ENCODE data around the gene ATG9B.

The ATG9B gene, protein sequence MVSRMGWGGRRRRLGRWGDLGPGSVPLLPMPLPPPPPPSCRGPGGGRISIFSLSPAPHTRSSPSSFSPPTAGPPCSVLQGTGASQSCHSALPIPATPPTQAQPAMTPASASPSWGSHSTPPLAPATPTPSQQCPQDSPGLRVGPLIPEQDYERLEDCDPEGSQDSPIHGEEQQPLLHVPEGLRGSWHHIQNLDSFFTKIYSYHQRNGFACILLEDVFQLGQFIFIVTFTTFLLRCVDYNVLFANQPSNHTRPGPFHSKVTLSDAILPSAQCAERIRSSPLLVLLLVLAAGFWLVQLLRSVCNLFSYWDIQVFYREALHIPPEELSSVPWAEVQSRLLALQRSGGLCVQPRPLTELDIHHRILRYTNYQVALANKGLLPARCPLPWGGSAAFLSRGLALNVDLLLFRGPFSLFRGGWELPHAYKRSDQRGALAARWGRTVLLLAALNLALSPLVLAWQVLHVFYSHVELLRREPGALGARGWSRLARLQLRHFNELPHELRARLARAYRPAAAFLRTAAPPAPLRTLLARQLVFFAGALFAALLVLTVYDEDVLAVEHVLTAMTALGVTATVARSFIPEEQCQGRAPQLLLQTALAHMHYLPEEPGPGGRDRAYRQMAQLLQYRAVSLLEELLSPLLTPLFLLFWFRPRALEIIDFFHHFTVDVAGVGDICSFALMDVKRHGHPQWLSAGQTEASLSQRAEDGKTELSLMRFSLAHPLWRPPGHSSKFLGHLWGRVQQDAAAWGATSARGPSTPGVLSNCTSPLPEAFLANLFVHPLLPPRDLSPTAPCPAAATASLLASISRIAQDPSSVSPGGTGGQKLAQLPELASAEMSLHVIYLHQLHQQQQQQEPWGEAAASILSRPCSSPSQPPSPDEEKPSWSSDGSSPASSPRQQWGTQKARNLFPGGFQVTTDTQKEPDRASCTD

DNA sequence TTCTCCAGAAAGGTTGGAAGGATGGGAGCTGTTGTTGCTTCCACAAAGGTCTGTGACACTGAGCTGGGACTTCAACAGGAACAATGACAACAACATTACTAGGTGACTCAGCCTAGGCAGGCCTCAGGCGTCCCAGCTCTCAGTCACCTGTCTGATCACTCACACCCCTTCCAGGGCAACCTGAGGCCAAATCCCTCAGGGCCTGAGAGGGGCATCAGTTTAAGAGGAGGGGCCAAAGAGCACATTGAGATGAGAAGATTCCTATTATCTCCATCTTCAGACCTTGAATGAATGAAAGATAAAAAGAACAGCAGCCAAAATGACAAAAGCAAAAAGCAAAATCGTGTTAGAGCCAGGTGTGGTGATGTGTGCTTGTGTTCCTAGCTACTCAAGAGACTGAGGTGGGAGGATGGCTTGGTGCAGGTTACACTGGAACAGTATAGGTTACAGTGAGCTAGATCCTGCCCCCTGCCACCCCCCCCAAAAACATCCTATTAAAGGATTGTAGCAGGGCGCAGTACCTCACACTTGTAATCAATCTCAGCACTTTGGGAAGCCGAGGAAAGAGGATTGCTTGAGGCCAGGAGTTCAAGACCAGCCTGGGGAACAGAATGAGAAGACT lies at the start of gene ATG9B:
Gene ATG9B (minus strand): TSS at position 60 of the 622 bp plus-strand sequence. CDS start 71 bp downstream, outside the sequence.
- DNase-seq = no peak

GRCh38 chr7:151073990-151074389 lies 49.7 kb upstream of the ATG9B start:
- no peak for DNase-seq

DNA sequence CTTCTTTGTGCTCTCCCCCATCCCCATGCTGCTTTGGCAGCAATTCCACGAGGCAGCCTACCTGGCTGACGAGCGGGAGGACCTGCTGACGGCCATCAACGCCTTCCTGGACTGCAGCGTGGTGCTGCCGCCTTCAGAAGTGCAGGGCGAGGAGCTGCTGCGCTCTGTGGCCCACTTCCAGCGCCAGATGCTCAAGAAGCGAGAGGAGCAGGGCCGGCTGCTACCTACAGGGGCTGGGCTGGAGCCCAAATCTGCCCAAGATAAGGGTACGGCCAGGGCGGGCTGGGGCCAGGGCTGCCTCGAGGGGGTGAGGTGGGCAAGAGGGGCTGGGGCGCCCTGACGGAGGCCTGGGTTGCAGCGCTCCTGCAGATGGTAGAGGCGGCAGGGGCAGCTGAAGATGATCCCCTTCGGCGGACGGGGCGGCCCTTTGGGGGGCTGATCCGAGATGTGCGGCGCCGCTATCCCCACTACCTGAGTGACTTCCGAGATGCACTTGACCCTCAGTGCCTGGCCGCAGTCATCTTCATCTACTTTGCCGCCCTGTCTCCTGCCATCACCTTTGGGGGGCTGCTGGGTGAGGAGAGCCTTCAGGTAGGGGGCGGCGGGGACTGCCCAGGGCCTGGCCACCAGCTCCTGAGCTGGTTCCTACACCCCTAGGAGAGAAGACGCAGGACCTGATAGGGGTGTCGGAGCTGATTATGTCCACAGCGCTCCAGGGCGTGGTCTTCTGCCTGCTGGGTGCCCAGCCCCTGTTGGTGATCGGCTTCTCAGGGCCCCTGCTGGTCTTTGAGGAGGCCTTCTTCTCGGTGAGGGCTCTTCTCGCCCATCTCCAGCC lies 47.0 kb upstream of the ATG9B start:
- DNase-seq = no peak

DNA sequence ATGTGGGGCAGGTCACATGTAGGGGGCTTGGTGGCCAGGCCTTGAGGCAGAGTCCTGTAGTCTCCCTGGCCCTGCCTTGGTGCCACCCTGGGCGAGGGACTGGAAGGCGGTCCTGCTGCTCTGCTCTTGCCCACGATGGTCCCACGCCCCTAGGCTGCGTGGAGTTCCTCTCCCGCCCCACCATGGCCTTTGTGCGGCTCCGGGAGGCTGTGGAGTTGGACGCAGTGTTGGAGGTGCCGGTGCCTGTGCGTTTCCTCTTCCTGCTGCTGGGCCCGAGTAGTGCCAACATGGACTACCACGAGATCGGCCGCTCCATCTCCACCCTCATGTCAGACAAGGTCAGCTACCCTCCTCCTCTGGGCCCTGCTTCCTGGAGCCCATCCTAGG lies 46.3 kb upstream of the ATG9B start:
- DNase-seq = no peak

- no peak for DNase-seq
Observed at GRCh38 chr7:151069841-151070573, 45.7 kb upstream of the ATG9B start.

DNA sequence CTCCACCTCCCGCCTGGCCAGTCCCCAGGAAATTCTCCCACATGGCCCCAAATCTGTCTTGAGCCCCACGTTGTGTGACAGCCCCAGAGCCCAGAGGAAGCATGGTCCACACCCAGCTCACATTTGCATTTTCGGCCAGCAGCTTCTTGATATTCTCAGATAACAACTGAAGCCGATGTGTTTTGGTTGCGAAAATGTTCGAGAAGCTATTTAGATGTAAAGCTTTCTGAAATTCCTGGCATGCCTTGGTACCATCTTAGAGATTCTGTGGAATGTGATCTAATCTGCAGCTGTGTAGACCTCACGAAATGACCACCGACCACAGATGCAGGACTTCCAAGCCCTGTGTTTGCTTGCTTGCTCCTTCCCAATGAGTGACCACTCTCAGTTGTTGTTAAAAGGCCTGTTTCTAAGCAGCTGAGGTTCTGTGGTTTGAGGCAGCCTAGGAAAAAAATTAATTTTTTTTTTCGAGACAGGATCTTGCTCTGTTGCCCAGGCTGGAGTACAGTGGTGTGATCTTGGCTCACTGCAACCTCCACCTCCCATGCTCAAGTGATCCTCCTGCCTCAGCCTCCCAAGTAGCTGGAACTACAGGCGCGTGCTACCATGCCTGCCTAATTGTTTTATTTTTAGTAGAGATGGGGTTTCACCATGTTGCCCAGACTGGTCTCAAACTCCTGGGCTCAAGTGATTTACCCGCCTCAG lies 43.9 kb upstream of the ATG9B start:
- no peak for DNase-seq

DNA sequence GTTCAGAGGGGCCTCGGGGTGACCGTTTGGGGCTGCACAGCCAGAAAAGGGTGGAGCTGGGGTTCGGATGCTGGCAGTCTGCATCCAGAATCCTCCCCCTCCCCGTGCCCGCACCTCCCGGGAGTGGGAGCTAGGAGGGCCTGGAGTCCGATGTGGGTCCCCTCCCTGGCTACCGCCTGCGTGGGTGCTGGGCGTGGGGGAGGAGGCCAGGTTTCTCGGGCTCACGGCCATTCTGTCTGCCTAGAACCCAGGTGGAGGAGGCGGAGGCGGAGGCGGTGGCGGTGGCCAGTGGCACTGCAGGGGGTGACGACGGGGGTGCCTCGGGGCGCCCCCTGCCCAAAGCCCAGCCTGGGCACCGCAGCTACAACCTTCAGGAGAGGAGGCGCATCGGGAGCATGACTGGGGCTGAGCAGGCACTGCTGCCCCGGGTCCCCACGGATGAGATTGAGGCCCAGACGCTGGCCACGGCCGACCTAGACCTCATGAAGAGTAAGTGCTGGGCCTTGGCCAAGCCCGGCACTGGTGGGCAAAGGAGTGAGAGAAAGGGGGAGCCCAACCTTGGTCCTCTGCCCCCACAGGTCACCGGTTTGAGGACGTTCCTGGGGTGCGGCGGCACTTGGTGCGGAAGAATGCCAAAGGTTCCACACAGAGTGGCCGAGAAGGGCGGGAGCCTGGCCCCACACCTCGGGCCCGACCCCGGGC lies 42.1 kb upstream of the ATG9B start:
- no peak for DNase-seq

- no peak for DNase-seq
Observed at GRCh38 chr7:151065516-151065915, 41.2 kb upstream of the ATG9B start.

GRCh38 chr7:151064993-151065392 lies 40.7 kb upstream of the ATG9B start:
- DNase-seq = no peak

- no peak for DNase-seq
Observed at GRCh38 chr7:151064454-151064853, 40.2 kb upstream of the ATG9B start.

DNA sequence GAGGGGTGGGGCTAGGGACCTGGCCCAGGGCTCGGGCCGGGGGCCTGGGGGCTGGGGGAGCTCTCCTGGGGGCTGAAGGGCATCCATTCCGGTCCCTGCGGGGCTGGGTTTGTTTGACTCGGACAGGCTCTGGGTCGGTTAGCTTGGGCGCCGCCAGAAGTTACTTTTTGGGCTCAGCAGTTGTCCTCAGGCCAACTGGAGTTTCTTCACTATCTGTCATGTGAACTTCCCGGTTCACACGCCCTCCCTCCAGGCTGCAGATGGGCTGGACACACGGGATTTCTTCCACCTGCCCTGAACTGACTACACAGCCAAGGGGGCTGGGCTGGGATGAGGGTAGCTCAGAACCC lies 38.9 kb upstream of the ATG9B start:
- no peak for DNase-seq

DNA sequence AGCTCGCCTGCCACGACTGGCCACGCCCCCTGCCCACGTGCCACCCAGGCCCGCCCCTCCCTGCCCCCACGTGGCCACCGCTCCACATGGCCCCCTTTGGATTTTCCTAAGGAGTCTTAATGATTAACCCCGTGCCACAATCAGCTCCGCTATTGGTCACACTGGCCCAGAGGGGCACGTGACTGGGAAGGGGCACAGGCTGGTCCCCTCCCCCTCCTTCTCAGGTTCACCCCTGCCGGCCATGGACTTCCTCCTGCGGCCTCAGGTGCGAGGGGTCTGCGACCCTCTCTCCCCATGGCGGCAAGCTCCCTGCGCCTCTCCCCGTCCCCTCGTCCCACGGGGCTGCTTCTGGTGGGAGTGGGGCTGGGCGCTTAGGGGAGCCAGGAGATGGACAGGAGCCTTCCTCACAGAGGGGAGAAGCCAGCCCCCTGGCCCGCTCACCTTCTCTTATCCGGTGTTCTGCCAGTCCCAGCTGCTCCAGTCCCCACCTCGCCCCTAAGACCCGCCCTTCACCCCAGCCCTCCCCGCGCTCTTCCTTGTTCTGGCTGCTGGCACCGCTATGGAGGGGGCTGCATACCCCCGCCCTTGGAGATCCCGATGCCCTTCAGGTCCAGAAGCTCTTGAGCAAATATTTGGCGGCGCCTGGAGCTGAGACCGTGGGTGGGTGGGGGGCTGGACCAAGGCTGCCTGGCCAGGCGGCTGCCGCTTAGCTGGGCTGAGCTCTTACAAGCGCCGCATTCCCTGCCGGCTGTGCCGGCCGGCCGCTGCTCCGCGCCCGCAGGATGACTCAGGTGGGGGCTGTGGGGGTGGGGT lies 38.3 kb upstream of the ATG9B start:
- DNase-seq = no peak

- no peak for DNase-seq
Observed at GRCh38 chr7:151062111-151062398, 37.8 kb upstream of the ATG9B start.

GRCh38 chr7:151061213-151062110 lies 37.2 kb upstream of the ATG9B start:
- DNase-seq = no peak

GRCh38 chr7:151060416-151061212 lies 36.3 kb upstream of the ATG9B start:
- DNase-seq = peak; percentile 45

DNA sequence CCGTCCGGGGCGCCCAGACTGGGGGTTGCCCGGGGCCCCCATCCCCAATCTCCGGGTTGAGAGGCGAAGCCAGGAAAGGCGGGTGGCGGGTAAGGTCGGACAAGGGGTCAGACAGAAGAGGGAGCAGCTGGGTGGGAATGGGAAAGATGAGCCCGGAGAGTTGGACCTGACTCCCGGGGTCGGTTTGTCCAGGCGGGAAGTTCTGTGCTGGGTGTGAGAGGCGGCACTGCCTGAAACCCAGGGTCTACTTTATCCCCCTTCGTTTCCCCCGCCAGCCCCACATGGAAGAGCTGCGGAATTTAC lies 35.8 kb upstream of the ATG9B start:
- DNase-seq = no peak

- DNase-seq = peak; percentile 37
Observed at GRCh38 chr7:151059367-151060112, 35.2 kb upstream of the ATG9B start, which contains the start of gene SLC4A2. Gene SLC4A2 (plus strand): TSS chr7:151059589. CDS start chr7:151061988, 2,399 bp downstream.

All from NCI-H1694 (cell line).